Urinary bladder (tissue), 4 donors: Measurements from ENCODE around the gene SSBP1. TPM values are rescaled to one million over a fixed set of nuclear protein-coding genes. Genes with fewer than 3 reads are reported as not detected.
"Not testable (repeated sequence)": the region's sequence is repeated elsewhere in the genome, so short reads cannot be mapped to it uniquely, and the experiment has no call there.

Source experiments
- DNase-seq: peaks from one replicate; pipeline ENCODE4 v3.0.0-alpha.2; 2015; ENCODE audit errors: extremely low spot score
- H3K27ac ChIP-seq: one replicate; pipeline ENCODE4 v1.5.1; 2013; ENCODE audit warnings: low read depth, mild to moderate bottlenecking, moderate library complexity
- H3K36me3 ChIP-seq: one replicate; pipeline ENCODE4 v1.6.1; 2013; ENCODE audit warnings: mild to moderate bottlenecking, moderate library complexity; ENCODE audit not compliant: insufficient read depth
- H3K4me1 ChIP-seq: one replicate; pipeline ENCODE4 v1.6.1; 2013; ENCODE audit warnings: mild to moderate bottlenecking, moderate library complexity; ENCODE audit not compliant: insufficient read depth
- H3K4me3 ChIP-seq: one replicate; pipeline ENCODE4 v1.5.1; 2013; ENCODE audit warnings: low read depth, low read length
- WGBS: extraction: QIAGEN DNeasy Blood & Tissue Kit; methylation state at CpG from one replicate; pipeline ENCODE4 v1.1.7; 2013; 5-methylcytosine and 5-hydroxymethylcytosine counted together
- polyA plus RNA-seq: library from polyadenylated mRNA; stranded (reverse); fragments of 200-250 nt; gene quantifications from one replicate; pipeline ENCODE4 v1.2.3, GENCODE V29; 2013
- total RNA-seq: library from RNA; depleted of rRNA; stranded (reverse); fragments of >200 nt; gene quantifications from one replicate; pipeline ENCODE4 v1.2.3, GENCODE V29; 2014
- donor health status: healthy with polysubstance abuse.
- donor health status: healthy.

The SSBP1 gene
- total and polyA plus RNA-seq, 2 donors: 124 to 137 TPM

DNA sequence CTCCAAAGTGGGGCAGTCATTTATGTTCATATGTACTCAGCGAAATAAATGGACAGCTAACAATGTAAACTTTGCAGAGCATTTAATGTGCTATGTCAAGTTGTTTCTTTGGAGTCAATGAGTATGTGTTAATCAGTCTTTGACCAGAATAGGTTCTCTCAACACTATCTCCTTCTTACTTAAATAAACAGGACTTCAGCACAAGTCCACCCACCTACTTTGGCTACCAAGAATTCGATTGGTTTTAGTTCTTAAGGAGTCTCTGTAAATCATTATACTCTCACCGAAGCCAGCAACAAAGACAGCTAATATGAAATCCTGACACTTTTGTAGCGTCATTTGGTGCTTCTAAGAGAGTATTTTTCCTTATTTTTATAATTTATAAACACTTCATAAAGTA is 23.1 kb upstream of the SSBP1 start:
- 61% methylated on average over 4 of the region's 4 CpGs for WGBS
- H3K4me1 ChIP-seq: no peaks in the 10 kb centered on the region
- no peak overlapping the region for H3K27ac ChIP-seq
- peaks cover 2% of the 10 kb centered on the region for H3K36me3 ChIP-seq
- H3K4me3 ChIP-seq: no peak overlapping the region
- DNase-seq: no peak

DNA sequence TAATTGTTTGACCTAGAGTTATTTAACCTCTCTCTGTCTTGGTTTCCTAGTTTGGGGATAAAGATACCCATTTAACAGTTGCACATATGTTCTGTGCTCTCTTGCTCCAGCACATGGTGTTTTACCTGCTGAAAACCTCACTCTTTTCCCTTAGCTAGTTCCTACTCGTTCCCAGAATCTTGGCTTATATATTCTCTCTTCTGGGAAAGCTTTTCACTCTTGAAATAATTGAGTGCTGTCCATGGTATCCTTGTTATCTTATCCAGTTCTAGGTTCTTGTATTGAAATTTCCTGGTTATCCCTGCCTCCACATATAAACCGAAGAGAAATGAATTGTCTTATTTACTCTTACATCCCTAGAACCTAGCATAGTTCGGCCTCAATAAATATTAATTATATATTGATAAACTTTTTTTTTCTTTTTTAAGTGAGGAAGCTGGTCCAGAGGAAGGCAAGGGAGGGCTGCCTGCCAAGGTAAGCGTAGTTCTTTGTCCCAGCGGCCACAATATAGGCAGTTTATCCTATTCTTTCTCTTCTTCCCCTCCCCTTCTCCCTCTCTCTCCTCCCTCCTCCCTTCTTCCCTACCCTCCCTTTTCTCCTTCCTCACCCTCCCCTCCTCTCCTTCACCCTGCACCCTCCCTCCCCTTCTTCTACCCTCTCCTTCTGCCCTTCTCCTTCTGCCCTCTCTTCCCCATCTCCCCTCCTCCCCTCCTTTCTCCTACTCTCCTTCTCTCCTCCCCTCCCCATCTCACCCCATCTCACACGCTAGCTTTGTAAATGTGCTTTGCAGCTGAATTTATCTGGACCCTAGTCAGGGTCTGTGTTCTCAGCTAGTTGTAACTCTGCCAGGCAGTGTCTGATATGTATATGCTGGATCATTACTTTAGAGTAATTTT is 22.1 kb upstream of the SSBP1 start:
- Histone ChIP-seq H3K4me3 (no peak overlapping the region), H3K36me3 (peaks cover 2% of the 10 kb centered on the region), H3K27ac (no peak overlapping the region), H3K4me1 (no peaks in the 10 kb centered on the region)
- DNase-seq: no peak
- 58% methylated on average over 6 of the region's 6 CpGs for WGBS

DNA sequence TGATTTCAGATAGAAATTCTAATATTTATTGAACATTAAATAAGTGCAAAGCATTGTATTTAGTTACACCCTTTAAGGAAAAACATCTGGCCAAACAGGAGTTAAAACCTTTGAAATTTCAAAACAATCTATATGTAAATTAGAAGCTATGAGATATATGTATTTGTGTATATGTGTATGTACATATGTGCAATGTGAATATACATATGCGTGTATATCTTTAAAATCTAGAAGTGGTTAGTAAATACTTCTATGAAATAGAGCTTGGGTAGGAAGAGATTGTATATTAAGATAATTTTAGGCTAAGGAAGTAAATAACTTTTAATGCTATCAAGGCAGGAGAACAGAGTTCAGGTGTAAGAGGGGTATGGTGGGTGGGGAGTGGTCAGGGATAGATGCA is 20.7 kb upstream of the SSBP1 start:
- DNase-seq: no peak
- Histone ChIP-seq H3K4me3 (no peak overlapping the region), H3K36me3 (peaks cover 2% of the 10 kb centered on the region), H3K4me1 (no peaks in the 10 kb centered on the region), H3K27ac (no peak overlapping the region)
- 89% methylated on average over 1 of the region's 1 CpG for WGBS

DNA sequence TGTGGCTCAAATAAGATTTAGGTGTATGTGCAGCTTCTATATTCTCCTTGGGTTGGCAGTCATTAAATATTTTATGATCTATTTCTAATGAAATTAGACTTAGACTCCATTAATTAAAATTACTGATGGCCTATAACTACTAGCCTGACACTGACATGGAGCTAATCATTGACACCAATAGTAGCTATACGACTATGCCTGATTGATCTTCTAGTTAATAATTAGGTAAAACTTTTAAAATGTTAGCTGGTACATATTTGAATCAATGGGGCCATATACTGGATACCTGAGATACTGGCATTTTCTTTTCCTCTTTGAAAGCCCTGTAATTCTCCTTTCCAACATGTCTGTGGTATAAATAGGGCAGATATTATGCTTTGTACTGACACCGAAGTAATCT is 15.6 kb upstream of the SSBP1 start:
- H3K27ac ChIP-seq: no peak overlapping the region
- no peak for DNase-seq
- H3K4me1 ChIP-seq: no peaks in the 10 kb centered on the region
- no peaks in the 10 kb centered on the region for H3K36me3 ChIP-seq
- WGBS: 90% methylated on average over 2 of the region's 2 CpGs
- no peak overlapping the region for H3K4me3 ChIP-seq

DNA sequence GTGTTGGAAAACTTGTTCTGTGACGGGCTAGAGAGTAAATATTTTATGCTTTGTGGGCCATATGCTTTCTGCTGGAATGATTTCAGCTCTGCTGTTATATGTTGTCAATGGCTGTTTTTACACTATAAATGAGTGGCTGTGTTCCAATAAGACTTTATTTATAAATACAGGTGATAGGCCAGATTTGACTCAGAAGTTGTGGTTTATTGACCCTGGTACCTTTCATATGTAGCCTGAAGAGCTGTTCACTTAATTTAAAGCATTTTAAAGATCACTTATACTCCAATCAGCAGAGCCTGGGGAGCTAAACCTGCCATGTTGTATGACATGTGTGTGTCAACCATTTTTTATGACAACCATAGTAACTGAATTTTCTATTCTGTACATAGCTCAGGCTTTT is 9.1 kb upstream of the SSBP1 start:
- Histone ChIP-seq H3K27ac (no peak overlapping the region), H3K36me3 (no peaks in the 10 kb centered on the region), H3K4me3 (no peak overlapping the region), H3K4me1 (no peaks in the 10 kb centered on the region)
- 80% methylated on average over 1 of the region's 1 CpG for WGBS
- DNase-seq: no peak

DNA sequence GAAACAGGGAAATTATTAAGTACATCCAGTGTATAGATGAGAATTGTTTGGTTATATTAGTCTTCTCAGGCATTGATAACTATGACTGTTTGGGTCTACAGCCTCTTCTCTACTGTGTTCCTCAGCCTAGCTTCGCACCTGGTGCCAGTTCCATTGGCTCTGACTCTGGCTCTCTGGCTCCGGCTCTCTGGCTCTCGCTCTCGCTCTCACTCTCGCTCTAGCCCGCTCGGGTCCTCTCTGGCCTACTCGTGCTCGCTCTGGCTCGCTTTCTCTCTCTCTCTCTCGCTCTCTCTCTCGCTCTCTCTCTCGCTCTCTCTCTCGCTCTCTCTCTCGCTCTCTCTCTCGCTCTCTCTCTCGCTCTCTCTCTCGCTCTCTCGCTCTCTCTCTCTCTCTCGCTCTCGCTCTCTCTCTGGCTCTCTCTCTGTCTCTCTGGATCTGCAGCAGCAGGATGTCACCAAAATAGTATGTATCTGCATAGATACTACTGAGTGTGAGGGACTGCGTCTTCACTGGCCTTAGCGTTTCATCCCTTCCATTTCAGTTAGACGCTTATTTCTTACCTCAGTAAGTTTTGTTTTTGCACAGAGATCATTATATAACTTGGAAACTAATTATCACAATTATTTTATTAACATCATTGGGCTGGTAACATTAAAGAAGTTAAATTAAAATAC is 6.5 kb upstream of the SSBP1 start:
- 74% methylated on average over 24 of the region's 24 CpGs for WGBS
- Histone ChIP-seq H3K4me3 (no peak overlapping the region), H3K4me1 (no peaks in the 10 kb centered on the region), H3K27ac (no peak overlapping the region), H3K36me3 (no peaks in the 10 kb centered on the region)
- DNase-seq: no peak

DNA sequence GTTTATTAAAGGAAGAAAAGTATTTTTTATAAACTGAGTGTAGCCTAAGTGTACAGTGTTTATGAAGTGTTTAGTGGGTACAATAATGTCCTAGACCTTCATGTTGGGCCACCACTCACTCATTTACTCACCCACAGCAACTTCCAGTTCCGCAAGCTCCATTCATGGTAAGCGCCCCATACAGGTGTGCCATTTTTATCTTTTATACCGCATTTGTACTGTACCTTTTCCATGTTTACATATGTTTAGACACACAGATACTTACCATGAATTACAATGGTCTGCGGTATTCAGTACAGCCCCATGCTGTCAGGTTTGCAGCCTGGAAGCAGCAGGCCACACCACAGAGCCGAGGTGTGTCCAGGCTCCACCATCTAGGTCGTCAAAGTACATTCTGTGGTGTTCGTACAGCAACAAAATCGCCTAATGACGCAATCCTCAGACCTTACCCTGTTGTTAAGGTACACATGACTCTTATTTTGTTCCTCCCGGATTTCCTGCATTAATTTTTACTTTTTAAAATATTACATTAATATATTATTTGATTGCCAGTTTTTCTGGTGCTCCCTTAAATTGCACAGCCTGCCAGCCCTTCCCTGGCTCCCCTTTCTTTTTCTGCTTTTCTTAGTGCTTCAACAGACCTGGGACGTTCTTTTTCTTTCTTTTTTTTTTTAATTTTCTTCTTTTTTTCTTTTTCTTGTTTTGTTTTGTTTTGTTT is 881 bp upstream of the SSBP1 start:
- peaks cover 5% of the 10 kb centered on the region for H3K36me3 ChIP-seq
- peak overlapping the region; percentile 64 for H3K4me3 ChIP-seq
- H3K4me1 ChIP-seq: no peaks in the 10 kb centered on the region
- WGBS: 80% methylated on average over 11 of the region's 11 CpGs
- H3K27ac ChIP-seq: peak overlapping the region; percentile 46
- no peak for DNase-seq

DNA sequence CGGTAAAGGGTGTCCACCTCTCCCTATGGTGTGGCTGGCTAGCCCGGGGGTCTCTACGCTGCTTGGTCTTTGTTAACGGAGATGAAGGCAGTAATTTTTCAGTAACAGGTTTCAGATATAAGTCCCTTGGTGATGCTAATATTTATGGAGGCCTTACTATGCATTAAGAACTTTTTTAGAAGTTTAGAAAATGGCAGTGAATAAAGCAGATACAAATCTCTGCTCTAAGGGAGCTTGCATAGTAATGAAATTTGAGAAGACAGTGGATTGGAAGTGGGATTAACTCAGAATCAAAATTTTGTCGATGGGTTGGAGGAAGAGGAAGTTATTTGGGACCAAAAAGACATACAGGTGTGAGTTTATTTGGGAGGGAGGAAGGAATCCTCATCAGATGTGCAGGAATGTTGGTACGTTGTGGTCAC is 445 bp downstream of the SSBP1 start:
- Histone ChIP-seq H3K4me1 (no peaks in the 10 kb centered on the region), H3K36me3 (peaks cover 5% of the 10 kb centered on the region), H3K4me3 (peak overlapping the region; percentile 64), H3K27ac (no peak overlapping the region)
- no peak for DNase-seq
- WGBS: under 1% methylated on average over 6 of the region's 6 CpGs

DNA sequence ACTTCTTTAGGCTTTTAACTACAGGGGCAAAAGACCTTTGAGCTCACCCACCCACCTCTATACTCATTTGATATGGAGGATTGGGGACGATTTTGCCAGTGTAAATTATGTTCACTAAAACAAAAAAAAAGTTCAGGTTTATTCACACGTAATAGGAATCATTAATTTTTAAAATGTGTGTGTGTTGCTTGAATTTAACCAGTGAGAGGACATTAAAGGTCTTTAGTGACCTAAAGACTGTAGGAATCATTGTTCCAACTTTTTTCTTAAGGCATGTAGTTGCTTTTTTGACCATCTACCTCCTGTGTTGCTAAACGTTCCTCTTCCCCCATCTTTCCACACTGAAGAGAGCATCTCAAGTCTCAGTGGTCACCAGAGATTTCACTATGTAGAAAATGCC is 1.1 kb downstream of the SSBP1 start:
- H3K36me3 ChIP-seq: peaks cover 5% of the 10 kb centered on the region
- no peak overlapping the region for H3K27ac ChIP-seq
- WGBS: 73% methylated on average over 3 of the region's 3 CpGs
- H3K4me1 ChIP-seq: no peaks in the 10 kb centered on the region
- no peak for DNase-seq
- H3K4me3 ChIP-seq: peak overlapping the region; percentile 64

DNA sequence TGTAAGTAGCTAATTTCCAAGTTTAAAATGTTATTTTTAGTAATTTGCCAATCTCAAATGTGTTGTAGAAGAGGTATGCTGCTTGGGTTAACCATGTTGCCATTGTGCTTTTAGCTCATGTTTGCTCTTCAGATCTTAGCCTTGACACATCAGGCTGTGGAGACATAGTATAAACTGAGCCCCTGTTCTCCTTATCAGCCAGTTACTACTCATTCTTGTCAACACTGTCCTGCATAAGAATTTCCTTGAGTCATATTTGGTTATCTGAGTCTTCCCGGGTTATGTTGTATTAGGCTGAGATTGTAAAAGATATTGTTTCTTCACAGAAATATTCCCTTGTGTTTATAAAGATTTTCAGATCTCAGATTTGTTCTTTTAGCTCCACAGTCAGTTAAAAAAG is 4.1 kb downstream of the SSBP1 start:
- DNase-seq: no peak

DNA sequence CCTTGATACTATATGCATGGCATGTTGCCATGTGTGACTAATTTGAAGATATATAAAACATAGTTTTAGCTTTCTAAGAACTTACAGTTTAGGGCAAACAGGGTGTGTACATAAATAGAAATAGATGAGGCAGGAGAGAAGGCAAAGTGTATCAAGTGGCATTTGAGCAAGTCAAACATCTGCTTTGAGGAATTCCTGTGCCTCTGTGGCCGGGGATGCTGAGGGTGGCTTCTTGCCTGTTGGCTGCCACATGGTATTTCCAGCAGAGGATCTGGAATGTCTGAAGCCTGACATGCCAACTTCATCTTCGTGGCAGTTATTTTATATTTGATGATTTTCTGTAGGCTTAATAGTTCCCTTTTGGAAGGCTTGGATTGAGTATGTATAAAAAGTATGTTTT is 6.0 kb downstream of the SSBP1 start:
- no peak overlapping the region for H3K4me3 ChIP-seq
- no peak for DNase-seq
- H3K36me3 ChIP-seq: peaks cover 8% of the 10 kb centered on the region
- H3K27ac ChIP-seq: no peak overlapping the region
- 95% methylated on average over 2 of the region's 2 CpGs for WGBS
- H3K4me1 ChIP-seq: no peaks in the 10 kb centered on the region

More for the DNA sequence above, 4.1 kb downstream of the SSBP1 start:
- Histone ChIP-seq H3K4me1 (no peaks in the 10 kb centered on the region), H3K36me3 (peaks cover 7% of the 10 kb centered on the region), H3K27ac (no peak overlapping the region), H3K4me3 (no peak overlapping the region)
- WGBS: 44% methylated on average over 1 of the region's 1 CpG

DNA sequence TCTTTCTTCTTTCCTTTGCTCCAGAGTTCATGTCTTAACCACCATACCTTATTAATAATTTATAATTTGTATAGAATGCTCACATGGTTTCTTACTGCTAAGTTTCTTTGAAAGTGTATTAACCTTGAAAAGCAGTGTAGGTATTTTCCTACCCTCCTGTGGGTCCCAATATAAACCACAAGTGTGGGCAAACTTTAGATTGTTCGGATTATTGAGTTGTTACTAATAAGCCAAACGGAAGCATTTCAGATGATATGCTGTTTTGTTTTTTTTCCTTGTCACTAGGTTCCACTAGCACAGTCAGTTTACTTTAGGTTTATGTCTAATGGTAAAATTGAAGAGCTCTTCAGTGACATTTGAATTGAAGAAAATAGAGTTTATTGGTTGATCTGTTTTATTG is 10.2 kb downstream of the SSBP1 start:
- Histone ChIP-seq H3K36me3 (peaks cover 15% of the 10 kb centered on the region), H3K4me1 (no peaks in the 10 kb centered on the region), H3K27ac (no peak overlapping the region), H3K4me3 (no peak overlapping the region)
- WGBS: 96% methylated on average over 2 of the region's 2 CpGs
- no peak for DNase-seq

DNA sequence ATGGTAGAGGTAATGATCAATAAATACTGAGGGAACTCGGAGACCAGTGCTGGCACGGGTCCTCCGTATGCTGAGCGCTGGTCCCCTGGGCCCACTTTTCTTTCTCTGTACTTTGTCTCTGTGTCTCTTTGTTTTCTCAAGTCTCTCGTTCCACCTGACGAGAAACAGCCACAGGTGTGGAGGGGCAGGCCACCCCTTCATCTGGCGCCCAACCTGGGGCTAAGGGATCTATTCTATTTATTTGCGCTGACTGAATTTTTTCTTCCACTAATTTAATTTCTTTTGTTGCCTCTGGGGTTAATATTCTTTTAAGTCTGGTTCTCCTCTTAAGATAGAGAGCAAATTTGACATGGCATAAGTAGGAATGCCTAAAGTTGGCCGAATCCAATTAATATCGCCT is 13.7 kb downstream of the SSBP1 start:
- WGBS: 98% methylated on average over 10 of the region's 10 CpGs
- H3K27ac ChIP-seq, DNase-seq, H3K4me1 ChIP-seq, H3K4me3 ChIP-seq: not testable (repeated sequence)
- H3K36me3 ChIP-seq: peaks cover 13% of the 10 kb centered on the region

DNA sequence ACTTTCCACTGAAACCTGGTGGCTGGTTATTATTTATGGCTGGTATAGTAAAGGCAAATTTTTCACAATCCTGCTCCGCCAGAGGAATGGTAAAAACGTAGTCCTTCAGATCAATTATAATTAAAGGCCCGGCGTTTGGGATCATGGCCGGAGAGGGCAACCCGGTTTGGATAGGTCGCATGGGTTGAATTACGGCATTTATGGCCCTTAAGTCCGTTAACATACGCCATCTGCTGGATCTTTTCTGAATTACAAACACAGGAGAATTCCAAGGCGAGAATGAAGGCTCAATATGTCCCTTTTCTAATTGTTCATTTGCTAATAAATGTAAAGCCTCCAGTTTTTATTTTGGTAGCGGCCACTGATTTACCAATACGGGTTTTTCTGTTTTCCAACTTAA is 14.5 kb downstream of the SSBP1 start:
- Histone ChIP-seq H3K4me3 (no peak overlapping the region), H3K27ac (no peak overlapping the region), H3K4me1 (no peaks in the 10 kb centered on the region), H3K36me3 (peaks cover 12% of the 10 kb centered on the region)
- WGBS: 97% methylated on average over 13 of the region's 13 CpGs
- no peak for DNase-seq
